A549 (cell line): ENCODE measurements around the gene PDK2. TPM values are rescaled to one million over a fixed set of nuclear protein-coding genes. Genes with fewer than 3 reads are reported as not detected.

Experiments
- ATAC-seq, 2 experiments: fragments of 200-7000 bp in 1 of 2; fragments of >200 bp in 1 of 2; cut with Nextera tagmentation in 1 of 2; cut with Tn5 transposase in 1 of 2; 3 replicates each; pipeline versions ENCODE4 v1.8.0 to v1.9.1; 2018 to 2020; ENCODE audit warnings: mild to moderate bottlenecking in 1 of 2, moderate library complexity in 1 of 2
- CTCF ChIA-PET: fragments of 300-600 bp; sonication (Branson Sonifier 250); formaldehyde crosslinking; extraction: SDS; loops from one replicate; lab custom pipeline; 2021; ENCODE audit warnings: antibody characterized with exemption, inconsistent platforms; lab: Yijun Ruan, JAX
- POLR2A ChIA-PET: fragments of 350-600 bp; formaldehyde crosslinking; extraction: SDS; loops from one replicate; lab custom pipeline; 2021; ENCODE audit warnings: antibody characterized with exemption, inconsistent platforms; lab: Yijun Ruan, JAX
- DNase-seq, 2 experiments: peaks; one replicate each; pipeline versions ENCODE4 v3.0.0 to v3.0.0-alpha.2; 2011 to 2016; ENCODE audit warnings: low read depth in 1 of 2, low spot score in 1 of 2
- FAIRE-seq: peaks from 2 replicates; lab custom pipeline; 2011; peaks lifted over from hg19 to GRCh38; lab: Jason Lieb, UNC
- H3K27ac ChIP-seq, 2 experiments: fragments of >200 bp; sonication (Bioruptor Twin); formaldehyde crosslinking; 3 replicates each; pipeline ENCODE4 v1.5.1; 2016 to 2017
- H3K4me1 ChIP-seq: fragments of >200 bp; sonication (Bioruptor Twin); formaldehyde crosslinking; 3 replicates; pipeline ENCODE4 v1.6.1; 2016
- H3K4me2 ChIP-seq: fragments of >200 bp; sonication (Bioruptor Twin); formaldehyde crosslinking; 3 replicates; pipeline ENCODE4 v1.6.1; 2016
- H3K4me3 ChIP-seq: fragments of >200 bp; sonication (Bioruptor Twin); formaldehyde crosslinking; 3 replicates; pipeline ENCODE4 v1.5.1; 2016
- H3K9me3 ChIP-seq: fragments of >200 bp; sonication (Bioruptor Twin); formaldehyde crosslinking; 3 replicates; pipeline ENCODE4 v1.6.1; 2016
- CHD2 ChIP-seq: fragments of 150-350 bp; IDR thresholded peaks from 2 replicates; pipeline ENCODE4 v1.6.1; 2014; ENCODE audit warnings: low read length; ENCODE audit not compliant: partially characterized antibody
- EHMT2 ChIP-seq: fragments of 200-600 bp; sonication (generic); IDR thresholded peaks from 2 replicates; pipeline ENCODE4 v1.6.1; 2016; ENCODE audit warnings: antibody characterized with exemption, low read depth, mild to moderate bottlenecking, moderate library complexity
- ESRRA ChIP-seq: fragments of 150-350 bp; IDR thresholded peaks from 2 replicates; pipeline ENCODE4 v1.6.1; 2014; ENCODE audit warnings: mild to moderate bottlenecking, low read length, borderline replicate concordance
- FOSL2 ChIP-seq, 2 experiments: fragments of 450-650 bp in 1 of 2; fragments of >200 bp in 1 of 2; sonication (Bioruptor Twin) in 1 of 2; formaldehyde crosslinking; IDR thresholded peaks; 2 replicates each; pipeline versions ENCODE4 v1.5.0 to v1.6.1; 2016 to 2020; ENCODE audit warnings: mild to moderate bottlenecking in 1 of 2, moderate library complexity in 1 of 2
- FOXS1 ChIP-seq: fragments of 250-450 bp; sonication (Bioruptor Pico); IDR thresholded peaks from 2 replicates; pipeline ENCODE4 v1.5.0; 2020; ENCODE audit warnings: mild to moderate bottlenecking, moderate library complexity
- GATA3 ChIP-seq: IDR thresholded peaks from 2 replicates; pipeline ENCODE4 v1.6.1; 2012; ENCODE audit warnings: borderline replicate concordance
- HEYL ChIP-seq: fragments of 250-450 bp; sonication (Bioruptor Pico); IDR thresholded peaks from 2 replicates; pipeline ENCODE4 v1.8.0; 2021; ENCODE audit warnings: mild to moderate bottlenecking, moderate library complexity
- HMGXB4 ChIP-seq: fragments of 250-450 bp; sonication (Bioruptor Pico); IDR thresholded peaks from 2 replicates; pipeline ENCODE4 v1.5.0; 2021; ENCODE audit warnings: mild to moderate bottlenecking, moderate library complexity, borderline replicate concordance
- HOXB5 ChIP-seq: fragments of 250-450 bp; sonication (Bioruptor Pico); IDR thresholded peaks from 2 replicates; pipeline ENCODE4 v1.5.0; 2020; ENCODE audit warnings: mild to moderate bottlenecking, moderate library complexity
- JUN ChIP-seq, 2 experiments: fragments of >200 bp; sonication (Bioruptor Twin); formaldehyde crosslinking; IDR thresholded peaks; 2 replicates in 1 of 2; 3 replicates in 1 of 2; pipeline ENCODE4 v1.6.1; 2016 to 2017
- KDM5A ChIP-seq: fragments of 200-600 bp; sonication (generic); IDR thresholded peaks from 2 replicates; pipeline ENCODE4 v1.6.1; 2016; ENCODE audit warnings: antibody characterized with exemption, mild to moderate bottlenecking
- MAFK ChIP-seq: fragments of 450-650 bp; IDR thresholded peaks from 2 replicates; pipeline ENCODE4 v1.6.1; 2014; ENCODE audit not compliant: partially characterized antibody
- MAZ ChIP-seq: fragments of 150-350 bp; IDR thresholded peaks from 2 replicates; pipeline ENCODE4 v1.6.1; 2014; ENCODE audit warnings: antibody characterized with exemption, low read depth, low read length, borderline replicate concordance
- MYC ChIP-seq: IDR thresholded peaks from 2 replicates; pipeline ENCODE4 v1.6.1; 2012; ENCODE audit warnings: mild to moderate bottlenecking, inconsistent platforms, low read length, improper control_type of control experiment, borderline replicate concordance
- NFE2L2 ChIP-seq: fragments of 150-350 bp; conservative IDR thresholded peaks from 2 replicates; pipeline ENCODE4 v1.6.1; 2014; ENCODE audit warnings: low read length
- NPAS2 ChIP-seq: fragments of 250-450 bp; sonication (Bioruptor Pico); IDR thresholded peaks from 2 replicates; pipeline ENCODE4 v1.8.0; 2022; ENCODE audit warnings: mild to moderate bottlenecking, moderate library complexity, borderline replicate concordance
- POLR2A ChIP-seq: IDR thresholded peaks from 2 replicates; pipeline ENCODE4 v1.6.1; 2012; ENCODE audit warnings: mild to moderate bottlenecking, low read length
- RCOR1 ChIP-seq: fragments of 150-350 bp; IDR thresholded peaks from 2 replicates; pipeline ENCODE4 v1.6.1; 2014; ENCODE audit warnings: antibody characterized with exemption, low read length, low read depth
- RNF2 ChIP-seq: fragments of 200-600 bp; sonication (generic); IDR thresholded peaks from 2 replicates; pipeline ENCODE4 v1.6.1; 2016; ENCODE audit warnings: low read depth, mild to moderate bottlenecking, antibody characterized with exemption, moderate library complexity, borderline replicate concordance
- SREBF2 ChIP-seq: fragments of 450-650 bp; IDR thresholded peaks from 2 replicates; pipeline ENCODE4 v1.6.1; 2014; ENCODE audit warnings: mild to moderate bottlenecking, moderate library complexity
- ZNF302 ChIP-seq: fragments of 250-450 bp; sonication (Bioruptor Pico); IDR thresholded peaks from 2 replicates; pipeline ENCODE4 v1.9.0; 2021; ENCODE audit warnings: inconsistent platforms, mild to moderate bottlenecking, moderate library complexity
- WGBS: methylation state at CpG from one replicate; pipeline ENCODE4 v1.1.6; 2017; ENCODE audit errors: missing lambda C conversion rate; 5-methylcytosine and 5-hydroxymethylcytosine counted together
- polyA plus RNA-seq, 4 experiments: library from polyadenylated mRNA; depleted of rRNA in 3 of 4; stranded (reverse); fragments of >200 nt; fragmentation: RNase III in 1 of 4; extraction: RNeasy Plus Mini Kit Qiagen cat#74134 plus additional on column Dnase treatment in 1 of 4; gene quantifications; 2 replicates in 3 of 4; 3 replicates in 1 of 4; pipeline ENCODE4 v1.2.3, GENCODE V29; 2011 to 2017

Gene PDK2
- polyA plus RNA-seq, 2 of the 4 experiments (the other 2 are of a cell fraction) = 14.1 to 28.5 TPM

- DNase-seq (no peak), FAIRE-seq (no peak), ATAC-seq (no peak)
- Histone ChIP-seq H3K4me3 (no peak overlapping the region), H3K4me2 (peak overlapping the region; percentile 6; the same call in 1 of the 3 replicates), H3K4me1 (peaks cover 26% of the 10 kb centered on the region), H3K9me3 (no peaks in the 10 kb centered on the region), H3K27ac (peak overlapping the region in 1 of 2 experiments; percentile 96; a peak in 3 of 6 replicates)
- no peak for TF ChIP-seq MYC
- no peak for TF ChIP-seq FOSL2 (IDR thresholded peaks at IDR 0.05)
- TF ChIP-seq FOSL2 (CRISPR knock-in tag; IDR thresholded peaks at IDR 0.05) = no peak
- TF ChIP-seq CHD2 = no peak
- no peak for TF ChIP-seq HOXB5 (CRISPR knock-in tag)
- TF ChIP-seq EHMT2 = no peak
- TF ChIP-seq GATA3 = no peak
- TF ChIP-seq HMGXB4 (CRISPR knock-in tag) = no peak
- TF ChIP-seq JUN (IDR thresholded peaks at IDR 0.05) = no peak
- no peak for TF ChIP-seq POLR2A
- no peak for TF ChIP-seq RNF2
- no peak for TF ChIP-seq NFE2L2
- CTCF ChIA-PET = interaction anchor here (1.1 to 60.2 kb wide), 6 partner anchors 9 to 142 kb away, joined by 3 to 1356 read pairs (median 26); partner anchors contain the start of genes PDK2 and SGCA
- 55% methylated on average over 1 of the region's 1 CpG for WGBS
- POLR2A ChIA-PET = interaction anchor here (0.5 kb wide), 1 partner anchor 94 kb away, joined by 3 read pairs; no protein-coding TSS in a partner anchor
These were observed 59.5 kb downstream of the PDK2 start for GRCh38 chr17:50154604-50155003.

- CTCF ChIA-PET = interaction anchor here (0.8 to 60.2 kb wide), 7 partner anchors 9 to 242 kb away, joined by 3 to 1356 read pairs (median 9); partner anchors contain the start of genes LRRC59, PDK2 and SGCA
- TF ChIP-seq ESRRA (no peak), MAFK (no peak), HEYL (no peak), RCOR1 (no peak)
- peak overlapping the region; percentile 6; the same call in 1 of the 3 replicates for H3K4me2 ChIP-seq
- H3K27ac ChIP-seq = peak overlapping the region in 1 of 2 experiments; percentile 96; a peak in 3 of 6 replicates
- H3K4me1 ChIP-seq = peaks cover 26% of the 10 kb centered on the region
- no peaks in the 10 kb centered on the region for H3K9me3 ChIP-seq
- no peak overlapping the region for H3K4me3 ChIP-seq
- ATAC-seq = no peak
- 77% methylated on average over 8 of the region's 8 CpGs for WGBS
- POLR2A ChIA-PET = no interaction called here
- FAIRE-seq = no peak
- no peak for DNase-seq
These were observed 60.1 kb downstream of the PDK2 start for GRCh38 chr17:50155115-50155819.

GRCh38 chr17:50157891-50158290 lies 62.7 kb downstream of the PDK2 start:
- Histone ChIP-seq H3K4me1 (peaks cover 28% of the 10 kb centered on the region), H3K9me3 (no peaks in the 10 kb centered on the region), H3K27ac (no peak overlapping the region), H3K4me2 (no peak overlapping the region), H3K4me3 (no peak overlapping the region)
- ATAC-seq = no peak
- TF ChIP-seq KDM5A (no peak), ZNF302 (CRISPR knock-in tag) (no peak), SREBF2 (no peak), MAZ (no peak), FOXS1 (CRISPR knock-in tag) (no peak), NPAS2 (CRISPR knock-in tag) (no peak)
- POLR2A ChIA-PET = no interaction called here
- 69% methylated on average over 4 of the region's 4 CpGs for WGBS
- no peak for DNase-seq
- CTCF ChIA-PET = interaction anchor here (0.9 to 60.2 kb wide), 7 partner anchors 11 to 70 kb away, joined by 5 to 1356 read pairs (median 8); partner anchors contain the start of genes COL1A1, PDK2 and SGCA
- FAIRE-seq = no peak
